ENCODE results near the gene FAM237B.

- TF ChIP-seq CTCF (IDR thresholded peaks at IDR 0.05), result no peak
- TF ChIP-seq POLR2A (IDR thresholded peaks at IDR 0.05), result no peak
These were observed 28.2 kb upstream of the FAM237B start for GRCh38 chr7:90349305-90349704.
